ENCODE results near the gene TMEM255A.

The TMEM255A gene

GRCh38 chrX:120264341-120264740 is 46.9 kb downstream of the TMEM255A start:
- DNase-seq (ENCODE audit: low spot score) = no peak

- DNase-seq (ENCODE audit: low spot score) = no peak
Observed at GRCh38 chrX:120262859-120263708, 48.2 kb downstream of the TMEM255A start.

GRCh38 chrX:120260369-120260768 is 50.9 kb downstream of the TMEM255A start:
- no peak for DNase-seq (ENCODE audit: low spot score)

GRCh38 chrX:120253784-120254183 is 57.5 kb downstream of the TMEM255A start:
- DNase-seq (ENCODE audit: low spot score) = no peak

- peak; percentile 22 for DNase-seq (ENCODE audit: low spot score)
Observed at GRCh38 chrX:120251471-120252011, 59.7 kb downstream of the TMEM255A start.

- peak; percentile 93 for DNase-seq (ENCODE audit: low spot score)
Observed at GRCh38 chrX:120250522-120251271, 60.6 kb downstream of the TMEM255A start, which contains the start of gene ZBTB33. Gene ZBTB33, plus strand, starts transcription at chrX:120250812. Its CDS starts 2,604 bp downstream, at chrX:120253416.

GRCh38 chrX:120244735-120245498 is 66.3 kb downstream of the TMEM255A start:
- DNase-seq (ENCODE audit: low spot score) = peak; percentile 76

- no peak for DNase-seq (ENCODE audit: low spot score)
Observed at GRCh38 chrX:120244395-120244734, 66.9 kb downstream of the TMEM255A start.

- DNase-seq (ENCODE audit: low spot score) = no peak
Observed at GRCh38 chrX:120242813-120243212, 68.4 kb downstream of the TMEM255A start.

- DNase-seq (ENCODE audit: low spot score) = no peak
Observed at GRCh38 chrX:120238933-120239332, 72.3 kb downstream of the TMEM255A start.

GRCh38 chrX:120236687-120237479 is 74.4 kb downstream of the TMEM255A start:
- no peak for DNase-seq (ENCODE audit: low spot score)

- no peak for DNase-seq (ENCODE audit: low spot score)
Observed at GRCh38 chrX:120235284-120235683, 76.0 kb downstream of the TMEM255A start.

GRCh38 chrX:120228187-120228908 is 82.9 kb downstream of the TMEM255A start:
- no peak for DNase-seq (ENCODE audit: low spot score)

- no peak for DNase-seq (ENCODE audit: low spot score)
Observed at GRCh38 chrX:120224388-120224787, 86.9 kb downstream of the TMEM255A start.

GRCh38 chrX:120223374-120223773 is 87.9 kb downstream of the TMEM255A start:
- no peak for DNase-seq (ENCODE audit: low spot score)

- DNase-seq (ENCODE audit: low spot score) = peak; percentile 66
Observed at GRCh38 chrX:120213438-120214265, 97.6 kb downstream of the TMEM255A start.
